Testis (tissue), 2 donors: Measurements from ENCODE around the gene VSTM2B.

Experiments
- POLR2A ChIP-seq: fragments of 450-650 bp; IDR thresholded peaks from one replicate; pipeline ENCODE4 v1.6.1; 2017; ENCODE audit warnings: antibody characterized with exemption, mild to moderate bottlenecking, moderate library complexity
- TF ChIP-seq, protein P1 (sequence below), 3 experiments: fragments of 450-650 bp in 2 of 3; fragments of 200-600 bp in 1 of 3; sonication (generic) in 1 of 3; IDR thresholded peaks; one replicate each; pipeline ENCODE4 v1.5.1; 2016 to 2019; ENCODE audit warnings: antibody characterized with exemption in 3 of 3, mild to moderate bottlenecking in 2 of 3, moderate library complexity in 1 of 3

DNA sequence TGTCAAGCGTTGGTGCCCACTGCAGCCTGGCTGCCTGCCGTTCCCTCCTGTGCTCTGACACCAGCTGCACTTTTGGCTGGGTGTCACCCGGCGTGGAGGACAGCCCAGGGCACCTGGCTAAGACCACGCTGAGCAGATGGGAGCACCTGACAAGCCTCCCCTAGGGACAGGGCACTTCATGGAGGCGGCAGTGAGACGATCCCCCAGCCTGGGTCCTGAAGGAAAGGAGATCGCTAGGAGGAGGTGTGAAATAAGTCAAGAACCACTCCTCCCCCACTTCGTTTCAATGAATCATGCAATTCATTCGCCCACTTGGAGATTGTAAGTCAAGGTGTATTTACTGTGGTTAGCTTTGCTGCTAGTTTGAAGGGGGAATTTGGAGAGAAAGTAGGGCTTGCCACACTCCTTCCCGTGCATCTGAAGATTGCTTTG lies 38.8 kb downstream of the VSTM2B start:
- TF ChIP-seq, protein P1, sequence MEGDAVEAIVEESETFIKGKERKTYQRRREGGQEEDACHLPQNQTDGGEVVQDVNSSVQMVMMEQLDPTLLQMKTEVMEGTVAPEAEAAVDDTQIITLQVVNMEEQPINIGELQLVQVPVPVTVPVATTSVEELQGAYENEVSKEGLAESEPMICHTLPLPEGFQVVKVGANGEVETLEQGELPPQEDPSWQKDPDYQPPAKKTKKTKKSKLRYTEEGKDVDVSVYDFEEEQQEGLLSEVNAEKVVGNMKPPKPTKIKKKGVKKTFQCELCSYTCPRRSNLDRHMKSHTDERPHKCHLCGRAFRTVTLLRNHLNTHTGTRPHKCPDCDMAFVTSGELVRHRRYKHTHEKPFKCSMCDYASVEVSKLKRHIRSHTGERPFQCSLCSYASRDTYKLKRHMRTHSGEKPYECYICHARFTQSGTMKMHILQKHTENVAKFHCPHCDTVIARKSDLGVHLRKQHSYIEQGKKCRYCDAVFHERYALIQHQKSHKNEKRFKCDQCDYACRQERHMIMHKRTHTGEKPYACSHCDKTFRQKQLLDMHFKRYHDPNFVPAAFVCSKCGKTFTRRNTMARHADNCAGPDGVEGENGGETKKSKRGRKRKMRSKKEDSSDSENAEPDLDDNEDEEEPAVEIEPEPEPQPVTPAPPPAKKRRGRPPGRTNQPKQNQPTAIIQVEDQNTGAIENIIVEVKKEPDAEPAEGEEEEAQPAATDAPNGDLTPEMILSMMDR (IDR thresholded peaks at IDR 0.05), result no peak
- TF ChIP-seq POLR2A, result no peak
